ENCODE measurements around the gene ERH. TPM values are rescaled to one million over a fixed set of nuclear protein-coding genes. Genes with fewer than 3 reads are reported as not detected.

Gene ERH
- polyA plus RNA-seq, 1 experiment, result 164 TPM

DNA sequence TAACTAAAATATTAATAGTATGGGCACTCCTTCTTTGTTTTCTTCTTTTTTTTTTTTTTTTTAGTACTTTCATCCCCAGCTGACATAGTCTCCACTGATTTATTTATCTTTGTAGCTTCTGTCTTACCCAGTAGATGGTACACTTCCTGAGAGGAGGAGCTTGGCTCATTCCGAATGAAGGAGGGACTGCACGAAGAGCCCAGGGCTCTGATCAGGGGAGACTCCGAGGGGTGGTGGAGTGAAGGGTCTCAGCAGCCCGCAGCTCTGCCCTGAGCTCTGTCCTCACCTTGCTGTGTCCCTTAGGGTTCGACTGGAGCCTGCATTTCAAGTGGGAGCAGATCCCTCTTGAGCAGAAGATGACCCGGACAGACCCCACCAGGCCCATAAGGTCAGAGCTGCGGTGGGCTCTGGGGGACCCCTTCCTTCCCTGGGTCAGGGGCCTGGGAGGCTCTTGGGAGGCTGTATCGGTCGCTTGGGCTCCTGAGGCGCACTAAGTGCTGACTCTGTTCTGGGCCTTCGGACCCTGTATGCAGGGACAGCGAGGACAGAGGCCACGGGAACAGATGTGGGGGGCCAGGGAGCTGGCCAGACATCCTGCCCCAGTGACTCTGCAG lies 65.2 kb downstream of the ERH start:
- ChIA-PET CTCF (interaction anchor here (0.7 kb wide), 1 partner anchor 91 kb away, joined by 3 read pairs; no protein-coding TSS in a partner anchor), POLR2A (no interaction called here)
- no peaks in the 10 kb centered on the region; the same call in 1 of the 2 replicates for H3K9me3 ChIP-seq (ENCODE audit: control insufficient read depth, insufficient read depth, low read length)
- DNase-seq (ENCODE audit: low read depth, low spot score), result no peak
- TF ChIP-seq, protein P1, sequence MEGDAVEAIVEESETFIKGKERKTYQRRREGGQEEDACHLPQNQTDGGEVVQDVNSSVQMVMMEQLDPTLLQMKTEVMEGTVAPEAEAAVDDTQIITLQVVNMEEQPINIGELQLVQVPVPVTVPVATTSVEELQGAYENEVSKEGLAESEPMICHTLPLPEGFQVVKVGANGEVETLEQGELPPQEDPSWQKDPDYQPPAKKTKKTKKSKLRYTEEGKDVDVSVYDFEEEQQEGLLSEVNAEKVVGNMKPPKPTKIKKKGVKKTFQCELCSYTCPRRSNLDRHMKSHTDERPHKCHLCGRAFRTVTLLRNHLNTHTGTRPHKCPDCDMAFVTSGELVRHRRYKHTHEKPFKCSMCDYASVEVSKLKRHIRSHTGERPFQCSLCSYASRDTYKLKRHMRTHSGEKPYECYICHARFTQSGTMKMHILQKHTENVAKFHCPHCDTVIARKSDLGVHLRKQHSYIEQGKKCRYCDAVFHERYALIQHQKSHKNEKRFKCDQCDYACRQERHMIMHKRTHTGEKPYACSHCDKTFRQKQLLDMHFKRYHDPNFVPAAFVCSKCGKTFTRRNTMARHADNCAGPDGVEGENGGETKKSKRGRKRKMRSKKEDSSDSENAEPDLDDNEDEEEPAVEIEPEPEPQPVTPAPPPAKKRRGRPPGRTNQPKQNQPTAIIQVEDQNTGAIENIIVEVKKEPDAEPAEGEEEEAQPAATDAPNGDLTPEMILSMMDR (IDR thresholded peaks at IDR 0.05; ENCODE audit: low read depth, low read length), result no peak
- no peak overlapping the region for H3K27ac ChIP-seq (ENCODE audit: low read depth, low read length)
- H3K27me3 ChIP-seq (ENCODE audit: control insufficient read depth, insufficient read depth, low read length), result peaks cover 36% of the 10 kb centered on the region
- H3K4me3 ChIP-seq (ENCODE audit: low read depth, low read length), result no peak overlapping the region

DNA sequence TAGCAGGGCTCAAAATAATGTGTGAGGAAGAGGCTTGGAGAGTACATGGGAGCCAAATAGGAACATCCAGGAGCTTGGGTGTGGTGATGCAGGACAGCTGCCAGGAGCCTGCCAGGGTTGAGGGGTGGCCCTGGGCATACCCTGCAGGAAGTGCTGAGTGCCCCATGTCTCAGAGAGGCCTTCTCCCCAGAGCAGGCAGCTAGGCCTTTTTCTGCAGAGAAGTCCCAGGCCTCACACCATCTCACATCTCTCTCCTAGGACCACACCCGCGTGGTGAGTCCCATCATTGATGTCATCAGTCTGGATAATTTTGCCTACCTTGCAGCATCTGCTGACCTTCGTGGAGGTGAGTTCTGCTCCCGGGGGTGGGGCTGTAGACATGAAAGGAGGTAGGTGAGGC lies 66.9 kb downstream of the ERH start:
- no peaks in the 10 kb centered on the region; the same call in 1 of the 2 replicates for H3K9me3 ChIP-seq (ENCODE audit: control insufficient read depth, insufficient read depth, low read length)
- no peak overlapping the region for H3K4me3 ChIP-seq (ENCODE audit: low read depth, low read length)
- TF ChIP-seq, protein P1 (IDR thresholded peaks at IDR 0.05; ENCODE audit: low read depth, low read length), result no peak
- POLR2A ChIA-PET, result no interaction called here
- no peak for DNase-seq (ENCODE audit: low read depth, low spot score)
- CTCF ChIA-PET, result interaction anchor here (1.0 kb wide), 1 partner anchor 88 kb away, joined by 3 read pairs; no protein-coding TSS in a partner anchor
- H3K27me3 ChIP-seq (ENCODE audit: control insufficient read depth, insufficient read depth, low read length), result peaks cover 36% of the 10 kb centered on the region
- H3K27ac ChIP-seq (ENCODE audit: low read depth, low read length), result no peak overlapping the region

Other genes with a start within 250 kb of the ERH start
- 32.4 and 34.1 TPM in 2 replicates for gene DCAF5, start 245.2 kb downstream of the ERH start, polyA plus RNA-seq (2011; rRNA removed)
- gene EXD2, start 206.8 kb downstream of the ERH start, polyA plus RNA-seq (2011; rRNA removed), result 15.3 and 16.7 TPM in 2 replicates
- 1.3 and 1.6 TPM in 2 replicates for gene GALNT16, start 138.1 kb downstream of the ERH start, polyA plus RNA-seq (2011; rRNA removed)
- gene SLC39A9, start 393 bp upstream of the ERH start, polyA plus RNA-seq (2011; rRNA removed), result 69.5 and 82.2 TPM in 2 replicates
- not detected in 2 replicates for gene PLEKHD1, start 86.4 kb upstream of the ERH start, polyA plus RNA-seq (2011; rRNA removed)
- not detected in 2 replicates for gene CCDC177, start 176.6 kb upstream of the ERH start, polyA plus RNA-seq (2011; rRNA removed)
- 14.4 and 16.3 TPM in 2 replicates for gene SUSD6, start 213.3 kb upstream of the ERH start, polyA plus RNA-seq (2011; rRNA removed)

All from AG04450 (cell line).